GM21367 (cell line): Measurements from ENCODE around the gene FBXL15.

Experiments used
- ATAC-seq: cut with Tn5 transposase; IDR thresholded peaks from one replicate; pipeline ENCODE4 v1.9.1; 2021; ENCODE audit not compliant: unreplicated experiment

FBXL15 gene

DNA sequence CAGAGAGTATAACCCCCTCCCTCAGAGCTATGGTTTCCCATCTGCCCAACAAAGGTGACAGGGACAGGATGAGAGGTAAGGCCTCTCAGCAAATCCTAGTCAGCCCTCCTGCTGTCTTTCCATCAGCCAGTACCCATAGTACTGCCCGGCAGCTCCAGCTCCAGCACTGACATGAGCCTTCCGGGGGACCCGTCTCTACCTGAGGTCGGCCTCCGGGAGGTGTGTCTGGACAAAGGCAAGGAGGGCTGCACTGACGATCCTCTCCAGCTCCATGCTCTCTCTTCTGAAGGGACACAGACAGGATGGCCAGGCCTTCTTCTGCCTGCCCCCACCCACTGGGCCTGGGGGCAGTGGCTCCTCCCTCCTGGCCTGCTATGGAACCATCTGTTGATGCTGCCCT, 4.3 kb downstream of the FBXL15 start:
- ATAC-seq = no peak

DNA sequence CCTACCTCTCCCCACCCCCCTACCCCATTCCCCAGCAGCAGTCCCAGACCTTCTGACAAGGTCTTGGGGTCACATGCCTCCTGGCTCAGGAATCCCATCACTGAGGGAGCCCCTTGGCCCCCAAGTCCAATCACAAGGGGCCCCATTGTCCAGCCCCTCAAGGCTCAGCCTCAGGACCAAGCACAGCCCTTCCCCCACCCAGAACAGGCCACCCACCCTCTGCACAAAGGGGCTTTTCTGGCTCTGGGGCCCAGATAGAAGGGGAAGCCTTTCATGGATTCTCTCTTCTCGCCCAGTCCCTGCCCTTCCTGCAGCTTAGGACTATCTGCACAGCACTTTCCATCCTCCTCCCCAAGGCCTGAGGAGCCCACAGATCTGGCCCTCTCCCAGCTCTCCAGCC, 4.8 kb downstream of the FBXL15 start:
- no peak for ATAC-seq

DNA sequence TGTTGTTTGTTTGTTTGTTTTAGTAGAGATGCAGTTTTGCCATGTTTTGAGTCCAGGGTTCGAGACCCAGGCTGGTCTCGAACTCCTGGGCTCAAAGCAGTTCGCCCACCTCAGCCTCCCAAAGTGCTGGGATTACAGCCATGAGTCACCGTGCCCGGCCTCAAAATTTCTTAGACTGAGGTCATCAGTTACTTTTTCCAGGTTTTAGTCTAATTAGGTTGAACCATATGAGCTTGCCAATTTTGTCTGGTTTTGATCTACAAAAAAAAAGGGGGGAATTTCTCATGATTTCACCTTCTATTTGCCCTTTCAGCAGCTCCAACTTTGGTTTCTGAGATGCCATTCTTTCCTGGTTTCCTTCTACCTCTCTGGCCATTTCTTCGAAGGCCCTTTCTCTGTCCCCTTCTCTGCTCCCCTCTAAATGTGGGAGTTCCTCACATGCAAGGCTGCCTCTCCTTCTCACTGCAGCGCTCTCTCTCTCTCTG, 6.2 kb downstream of the FBXL15 start:
- no peak for ATAC-seq

DNA sequence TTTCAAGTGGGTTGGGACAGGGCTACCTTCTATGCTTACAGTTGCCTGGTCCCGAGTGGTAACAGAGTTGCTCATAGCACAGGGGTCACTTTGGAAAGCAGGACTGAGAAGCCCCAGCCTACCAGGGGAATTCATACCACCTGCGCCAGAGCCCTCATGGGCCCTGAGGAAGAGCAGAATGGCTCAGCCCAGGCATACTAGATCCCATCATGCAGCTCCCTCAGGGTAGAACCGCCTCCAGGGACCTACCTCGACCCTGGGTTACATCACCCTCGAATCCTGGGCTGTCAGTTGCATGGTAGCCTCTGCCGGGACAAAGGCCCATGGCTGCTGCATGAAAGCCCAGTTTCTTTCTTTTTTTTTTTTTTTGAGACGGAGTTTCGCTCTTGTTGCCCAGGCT, 8.8 kb downstream of the FBXL15 start:
- ATAC-seq = no peak

DNA sequence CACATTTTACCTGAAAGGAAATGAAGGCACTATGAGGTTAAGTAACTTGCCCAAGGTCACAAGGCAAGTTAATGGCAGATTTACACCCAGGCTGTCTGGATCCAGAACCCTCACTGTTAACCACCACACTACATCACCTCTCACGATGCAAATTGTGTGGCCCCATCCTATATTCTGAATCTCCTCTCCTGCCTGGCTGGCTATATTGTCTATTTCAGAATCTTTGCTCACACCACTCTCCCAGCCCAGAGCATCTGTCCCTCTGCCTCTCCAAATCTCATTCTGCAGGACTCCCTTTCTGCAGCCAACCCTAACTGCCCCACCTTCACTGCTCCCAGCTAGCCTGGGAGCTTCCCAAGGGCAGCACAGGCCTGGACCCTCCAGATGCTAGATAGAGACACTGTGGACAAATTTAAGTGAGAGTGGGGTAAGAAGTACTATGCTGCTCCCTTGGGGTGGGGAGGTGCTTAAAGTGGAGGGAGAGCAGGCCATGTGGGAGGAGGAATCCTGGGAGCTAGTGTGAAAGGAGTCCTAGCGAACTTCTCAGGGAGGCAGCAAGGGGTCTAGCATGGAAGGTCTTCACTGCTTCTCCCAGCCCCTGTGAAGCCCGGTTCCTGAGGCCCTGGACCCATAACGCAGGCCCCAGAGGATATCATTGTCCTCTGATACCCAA, 11.0 kb downstream of the FBXL15 start:
- no peak for ATAC-seq

DNA sequence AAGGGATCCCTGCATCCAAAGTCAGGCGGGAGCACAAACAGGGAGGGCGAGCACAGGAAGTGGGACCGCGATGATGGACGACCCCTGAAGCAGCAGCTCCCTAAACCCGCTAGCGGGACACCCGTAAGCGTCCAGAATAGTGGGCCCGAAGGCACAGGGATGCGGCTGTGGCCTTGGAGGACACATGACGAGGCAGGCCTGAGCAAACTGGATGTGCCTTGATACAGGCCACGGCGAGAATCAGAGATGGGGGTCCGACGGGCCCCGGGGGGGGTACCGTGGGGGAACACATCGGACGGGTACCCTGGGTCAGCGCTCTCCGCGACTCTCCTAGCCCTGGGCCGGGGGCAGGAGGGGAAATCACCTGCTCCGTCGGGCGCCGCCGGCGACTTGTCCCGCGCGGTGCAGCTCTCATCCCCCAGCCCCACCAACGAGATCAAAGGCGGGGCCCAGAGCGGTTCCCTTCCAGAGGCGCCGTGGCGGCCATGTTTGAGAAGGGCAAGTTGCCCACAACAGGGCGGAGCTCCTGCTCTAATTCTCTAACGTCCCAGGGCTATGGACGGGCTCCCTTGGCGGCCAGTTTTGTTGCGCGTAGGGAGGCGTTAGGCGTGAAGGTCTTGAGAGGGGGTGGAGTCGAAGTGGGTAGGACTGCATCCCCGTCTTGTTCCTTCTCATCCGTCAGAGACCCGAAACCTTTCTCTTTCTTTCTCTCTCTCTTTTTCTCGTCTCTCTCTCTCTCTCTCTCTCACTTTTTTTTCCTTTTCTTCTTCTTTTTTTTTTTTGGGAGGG, 11.7 kb downstream of the FBXL15 start, which contains the start of gene CUEDC2:
CUEDC2 (minus strand) TSS at position 413 of the 789 bp plus-strand sequence. CDS start 7,386 bp downstream, outside the sequence.
- ATAC-seq = peak; percentile 82

DNA sequence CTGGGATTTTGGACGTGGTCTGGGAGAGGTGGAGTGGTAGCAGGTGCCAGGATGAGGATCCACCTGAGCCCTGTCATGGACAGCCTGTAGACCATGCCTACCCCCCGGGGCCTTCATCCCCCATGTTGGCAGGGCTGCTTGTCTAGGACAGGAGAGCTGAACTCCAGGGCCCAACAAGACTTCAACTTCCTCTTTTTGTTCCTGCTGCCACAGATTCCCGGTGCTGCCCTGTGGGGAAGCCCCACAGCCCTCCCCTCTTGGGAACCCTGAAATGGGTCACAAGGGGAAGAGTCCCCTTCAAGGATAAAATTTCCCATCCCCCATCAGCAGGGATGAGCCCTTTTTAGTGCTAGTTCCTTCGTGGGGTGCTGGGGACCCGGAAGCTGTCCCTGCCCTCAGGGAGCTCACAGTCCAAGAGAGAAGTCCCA, 13.0 kb downstream of the FBXL15 start:
- ATAC-seq = no peak

DNA sequence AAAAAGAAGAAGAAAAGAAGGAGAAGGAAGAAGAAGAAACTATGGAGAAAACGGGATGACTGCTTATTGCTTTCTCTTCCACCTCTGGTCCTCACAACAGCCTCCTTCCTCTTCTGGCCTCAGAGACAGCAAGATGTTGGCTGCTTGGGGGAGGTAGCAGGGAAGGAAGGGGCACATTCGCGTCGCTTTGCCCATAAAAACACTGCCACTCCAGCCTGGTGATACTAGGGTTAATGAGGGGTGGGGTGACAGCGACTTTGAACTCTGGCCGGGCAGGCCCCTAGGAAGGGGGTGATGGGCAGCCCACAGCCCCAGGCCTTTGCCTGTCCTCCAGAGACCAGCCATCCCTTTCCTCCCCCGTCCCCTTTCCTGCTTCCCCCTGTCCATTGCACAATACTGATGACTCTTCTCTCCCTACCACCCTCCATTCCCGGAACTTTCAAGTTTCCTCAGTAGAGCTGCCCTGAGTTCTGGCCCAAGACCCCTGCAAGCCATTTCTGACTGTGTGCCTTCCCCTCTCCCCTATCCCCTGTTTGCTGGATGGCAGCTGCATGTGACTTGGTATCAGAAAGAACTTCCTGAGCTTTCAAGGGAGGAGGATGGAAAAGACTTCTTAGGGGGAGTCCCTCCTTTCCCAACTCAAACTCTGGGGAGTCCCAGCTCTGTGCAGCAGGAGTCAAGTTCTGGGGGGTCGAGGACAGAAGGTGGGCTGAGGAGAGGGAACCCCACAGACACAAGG, 13.9 kb downstream of the FBXL15 start:
- no peak for ATAC-seq

DNA sequence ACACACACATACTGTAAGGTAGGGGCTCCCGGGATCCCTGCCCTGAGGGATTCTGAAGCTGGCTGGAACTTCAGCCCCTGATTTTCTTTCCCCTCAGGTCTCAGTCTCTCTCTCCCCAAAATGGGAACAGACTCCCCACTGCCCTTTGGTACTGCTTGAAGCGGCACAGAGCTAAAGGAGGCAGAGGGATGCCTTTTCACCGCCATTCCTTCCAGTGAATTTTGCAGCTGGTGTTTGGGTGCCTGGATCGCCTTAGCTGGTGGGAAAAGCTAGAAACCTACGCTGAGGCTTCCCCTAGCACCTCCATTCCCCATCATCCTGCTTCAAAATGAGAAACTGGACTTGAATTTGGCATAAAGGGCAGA, 14.5 kb downstream of the FBXL15 start:
- no peak for ATAC-seq

DNA sequence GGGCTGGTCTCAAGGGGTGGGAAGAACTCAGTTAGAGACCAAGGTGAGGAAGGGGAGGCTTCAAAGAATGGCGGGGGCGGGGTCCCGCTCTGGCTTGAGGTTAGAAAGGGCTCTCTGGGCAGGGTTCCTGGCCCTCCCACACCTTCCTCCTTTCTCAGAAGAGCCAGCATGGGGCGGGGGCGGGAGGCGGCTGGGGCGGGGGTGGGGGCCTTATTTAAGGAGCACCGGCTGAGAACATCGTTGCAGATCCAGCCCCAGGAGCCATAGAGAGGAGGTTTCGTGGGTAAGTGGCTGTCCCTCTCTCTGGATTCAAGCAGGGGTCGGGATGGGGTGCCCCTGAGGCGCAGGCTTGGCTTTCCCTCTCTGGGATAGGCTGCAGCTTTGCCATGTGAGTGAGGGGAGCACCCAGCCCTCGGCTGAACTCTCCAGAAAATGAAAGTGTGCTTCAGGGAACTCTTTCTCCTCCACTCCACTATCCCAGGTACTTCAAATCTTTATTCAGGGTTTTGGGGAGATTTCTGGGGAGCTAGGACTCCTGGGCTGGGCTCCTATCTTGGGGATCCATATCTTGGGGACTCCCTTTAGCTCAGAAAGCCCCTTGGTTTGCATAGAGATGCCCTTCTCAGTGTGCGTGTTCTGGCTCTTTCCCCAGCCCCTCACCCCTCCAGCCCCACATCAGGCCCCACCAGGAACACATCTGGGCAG, 15.0 kb downstream of the FBXL15 start:
- no peak for ATAC-seq

DNA sequence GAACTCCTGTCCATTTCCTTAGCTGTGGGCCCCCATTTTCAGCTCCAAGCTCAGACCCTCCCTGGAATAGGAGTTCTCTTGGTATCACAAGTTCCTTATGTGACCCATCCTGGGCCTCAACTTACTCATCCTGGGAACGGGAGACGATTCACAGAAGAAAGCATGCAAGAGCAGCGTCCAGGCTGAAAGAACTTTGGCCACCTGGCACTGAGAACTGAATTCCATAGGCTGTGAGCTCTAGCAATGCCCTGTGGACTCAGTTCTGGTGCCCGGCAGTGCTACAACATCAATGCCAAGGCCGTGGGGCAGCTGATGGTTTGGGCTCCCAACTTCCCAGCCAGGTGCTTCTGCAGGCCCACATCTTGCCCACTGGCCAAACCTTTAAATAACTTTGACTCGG, 15.7 kb downstream of the FBXL15 start:
- no peak for ATAC-seq

DNA sequence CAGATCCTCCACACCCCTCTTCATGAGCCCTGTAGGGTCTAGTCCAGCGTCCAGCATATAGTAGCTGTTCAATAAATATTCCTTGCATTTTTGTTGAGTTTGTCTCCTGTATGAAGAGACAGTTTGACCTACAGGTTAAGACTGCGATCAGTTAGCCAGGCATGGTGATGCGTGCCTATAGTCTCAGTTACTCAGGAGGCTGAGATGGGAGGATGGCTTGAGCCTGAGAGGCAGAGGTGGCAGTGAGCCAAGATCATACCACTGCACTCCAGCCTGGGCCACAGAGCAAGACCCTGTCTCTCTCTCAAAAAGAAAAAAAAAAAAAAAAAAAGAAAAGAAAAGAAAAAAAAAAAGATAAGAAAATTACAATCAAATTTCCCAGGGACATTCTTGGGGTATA, 16.9 kb downstream of the FBXL15 start:
- no peak for ATAC-seq

DNA sequence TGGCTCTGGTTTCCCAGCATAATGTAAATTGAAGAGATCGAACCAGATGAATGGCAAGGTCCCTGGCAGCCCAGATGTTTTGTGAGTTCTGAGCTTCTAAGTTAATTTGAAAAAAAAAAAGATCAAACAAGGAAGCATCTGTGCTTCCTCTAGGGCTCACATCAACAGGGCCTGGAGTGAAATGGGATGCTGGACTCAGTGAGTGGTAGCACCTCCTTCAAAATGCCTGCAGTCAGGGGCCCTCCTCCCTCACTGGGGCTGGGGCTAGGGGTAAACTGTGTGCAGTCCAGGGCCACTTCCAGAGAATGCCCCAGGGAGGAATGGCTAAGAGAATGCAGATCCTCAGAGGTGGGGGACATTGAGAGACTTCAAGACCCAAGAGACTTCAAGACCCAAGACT, 17.7 kb downstream of the FBXL15 start:
- ATAC-seq = no peak

DNA sequence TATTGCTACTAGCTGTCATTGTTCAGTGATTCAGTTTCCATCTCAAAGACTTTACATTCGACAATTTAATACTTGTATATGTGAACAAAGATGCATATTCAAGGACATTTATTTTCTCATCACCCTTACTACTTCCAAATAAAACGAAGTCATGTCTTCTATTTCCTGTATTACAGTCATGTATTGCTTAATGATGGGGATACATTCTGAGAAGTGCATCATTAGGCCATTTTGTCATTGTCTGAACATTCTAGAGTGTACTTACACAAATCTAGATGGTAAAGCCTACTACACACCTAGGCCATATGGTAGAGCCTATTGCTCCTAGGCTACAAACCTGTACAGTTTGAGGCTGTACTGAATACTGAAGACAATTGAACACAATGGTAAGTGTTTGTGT, 24.2 kb downstream of the FBXL15 start:
- ATAC-seq = no peak

DNA sequence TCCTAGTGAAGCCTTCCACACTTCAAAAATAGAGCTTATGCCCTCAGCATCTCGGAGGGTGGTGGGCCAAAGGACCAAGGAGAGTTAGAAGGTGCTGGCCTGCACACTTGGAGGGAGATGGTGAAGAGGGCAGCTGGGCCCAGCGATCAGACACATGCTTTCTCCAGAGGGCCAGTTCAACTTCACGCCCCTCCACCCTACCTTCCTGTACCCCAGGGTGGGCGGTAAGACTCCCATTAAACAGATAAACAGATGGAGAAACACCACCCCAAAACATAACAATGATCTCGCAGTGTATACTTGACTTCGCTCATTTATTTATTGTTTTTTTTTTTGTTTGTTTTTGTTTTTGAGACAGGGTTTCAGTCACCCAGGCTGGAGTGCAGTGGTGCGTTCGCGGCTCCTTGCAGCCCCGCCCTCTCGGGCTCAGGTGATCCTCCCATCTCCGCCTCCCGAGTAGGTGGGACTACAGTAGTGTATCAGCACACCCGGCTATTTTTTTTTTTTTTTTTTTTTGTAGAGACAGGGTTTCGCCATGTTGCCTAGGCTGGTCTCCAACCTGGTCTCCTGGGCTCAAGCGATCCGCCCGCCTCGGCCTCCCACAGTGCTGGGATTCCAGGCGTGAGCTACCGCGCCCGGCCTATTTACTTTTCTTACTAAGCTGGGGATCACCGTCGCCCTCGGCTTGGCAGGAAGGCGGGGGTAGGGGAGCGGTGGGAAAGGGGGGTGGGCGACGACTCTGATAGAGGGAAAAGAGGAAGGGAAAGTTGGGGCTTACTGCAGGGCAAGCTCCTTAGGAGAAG, 28.9 kb downstream of the FBXL15 start:
- peak; percentile 53 for ATAC-seq

DNA sequence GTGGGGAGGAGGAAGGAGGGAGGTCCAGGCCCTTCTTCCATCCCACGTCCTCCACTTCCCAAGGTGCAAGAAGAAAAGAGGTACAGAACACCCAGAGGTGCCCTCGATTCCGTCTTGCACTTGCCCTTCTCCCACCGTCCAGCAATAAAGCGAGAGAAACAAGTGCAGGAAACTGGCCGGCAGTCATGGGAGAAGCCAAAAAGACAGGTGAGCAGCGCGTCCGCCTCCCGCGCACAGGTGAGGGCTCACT, 29.4 kb downstream of the FBXL15 start:
- ATAC-seq = no peak

DNA sequence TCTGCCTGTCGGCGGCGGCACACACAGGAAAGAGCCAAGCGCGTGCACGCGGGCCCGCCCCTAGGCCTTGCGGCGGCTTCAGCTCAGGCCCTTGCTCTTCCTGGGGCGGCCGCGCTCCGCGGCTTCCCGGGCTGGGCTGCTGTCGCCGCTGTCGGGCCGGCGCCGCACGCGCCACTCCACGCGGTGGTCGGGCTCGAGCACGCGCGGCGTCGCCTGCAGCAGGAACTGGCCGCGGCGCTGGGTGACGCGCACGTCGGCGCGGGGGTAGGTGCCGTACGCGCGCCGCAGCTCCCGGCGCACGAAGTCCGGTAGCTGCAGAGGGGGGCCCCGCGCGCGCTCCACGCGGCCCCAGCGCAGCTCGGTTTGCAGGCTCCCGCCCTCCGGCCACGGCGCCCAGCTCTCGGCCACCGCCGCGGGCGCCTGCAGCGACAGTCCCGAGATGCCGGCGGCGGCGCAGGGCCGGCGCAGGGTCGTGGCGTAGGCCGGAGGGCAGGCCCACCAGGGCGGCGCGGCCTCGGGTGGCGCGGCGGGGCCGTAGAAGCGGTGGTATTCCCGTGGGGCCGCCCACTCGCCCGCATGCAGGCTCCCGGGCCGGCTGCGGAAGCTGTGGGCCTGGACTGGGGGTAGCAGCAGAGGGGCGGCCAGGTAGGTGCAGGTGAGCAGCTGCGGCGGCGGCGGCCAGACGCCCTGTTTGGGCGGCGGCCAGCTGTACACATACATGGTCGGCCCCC, 29.9 kb downstream of the FBXL15 start:
- peak; percentile 67 for ATAC-seq

DNA sequence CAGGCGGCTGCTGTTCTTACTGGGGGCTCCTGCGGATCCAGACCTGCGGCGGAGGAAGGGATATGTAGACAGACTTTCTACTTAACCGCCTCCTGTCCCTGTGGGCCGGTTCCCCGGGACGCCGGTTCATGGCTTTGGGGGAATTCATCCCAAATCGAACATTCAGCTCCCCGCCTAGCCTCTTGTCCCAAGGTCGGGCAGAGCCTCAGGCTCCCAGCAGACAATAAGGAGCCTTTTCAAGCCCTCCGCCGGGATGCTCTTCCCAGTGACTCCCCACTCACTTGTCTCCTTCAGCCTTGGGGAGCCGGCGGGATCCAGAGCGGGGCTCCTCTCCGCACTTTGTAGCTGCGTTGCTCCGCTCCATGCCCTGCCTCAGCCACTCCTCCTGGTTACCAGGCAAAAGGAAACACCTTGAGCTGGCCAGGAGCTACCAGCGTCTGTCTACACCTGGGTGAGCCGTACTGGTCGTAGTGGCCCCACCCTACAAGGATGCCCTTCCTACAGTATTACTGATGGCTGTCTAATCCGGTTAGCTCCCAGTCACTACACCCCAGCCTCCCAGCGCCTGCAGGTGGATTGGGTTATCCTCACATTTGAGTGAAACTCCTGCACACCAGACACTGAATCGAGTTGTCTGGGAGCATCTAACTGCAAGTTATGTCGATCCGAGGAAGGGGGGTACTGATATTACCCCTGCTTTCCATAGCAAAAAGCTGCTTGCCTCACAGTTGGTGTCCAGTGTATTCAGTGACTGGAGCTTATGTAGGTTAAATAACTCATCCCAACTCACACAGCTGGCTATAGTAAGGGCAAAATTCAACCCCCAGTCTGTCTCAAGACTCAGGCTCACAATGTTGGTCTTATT, 30.7 kb downstream of the FBXL15 start, which contains the start of gene C10orf95:
C10orf95 (minus strand) TSS at position 439 of the 865 bp plus-strand sequence. CDS start 450 bp downstream, outside the sequence.
- ATAC-seq = no peak
